Measurements from ENCODE around the gene MCUB. TPM values are rescaled to one million over a fixed set of nuclear protein-coding genes. Genes with fewer than 3 reads are reported as not detected.

The MCUB gene
- total and polyA plus RNA-seq, 9 of the 15 experiments (the other 6 are each of a cell fraction or from before 2014, with no cell fraction given), result 1.4 to 21.5 (median 5.4) TPM

- TF ChIP-seq L3MBTL2 (IDR thresholded peaks at IDR 0.05) (peak; percentile 74), JUN (IDR thresholded peaks at IDR 0.05; ENCODE audit: borderline replicate concordance, low read depth, low read length) (no peak), JUN (CRISPR knock-in tag; IDR thresholded peaks at IDR 0.05; ENCODE audit: borderline replicate concordance) (no peak), RFX5 (IDR thresholded peaks at IDR 0.05; ENCODE audit: low read depth, low read length) (no peak), NFRKB (IDR thresholded peaks at IDR 0.05; ENCODE audit: low read depth) (peak; percentile 63; the same call in 1 of the 2 replicates), CBX8 (IDR thresholded peaks at IDR 0.05; ENCODE audit: borderline replicate concordance, extremely low read depth, low read depth, low read length, poor library complexity, severe bottlenecking) (no peak), RCOR1 (IDR thresholded peaks at IDR 0.05; ENCODE audit: borderline replicate concordance in 1 of 2, low read depth in 2 of 2, low read length in 2 of 2) (peak in 1 of 2 experiments; percentile 66; a peak in 1 of 4 replicates), FOS (IDR thresholded peaks at IDR 0.05; ENCODE audit: extremely low read depth, insufficient read length) (no peak), FOXM1 (IDR thresholded peaks at IDR 0.05; ENCODE audit: low read depth) (0 out of 2 replicates have a peak, but pooled peaks have one; percentile 7), FOXM1 (CRISPR knock-in tag; IDR thresholded peaks at IDR 0.05; ENCODE audit: low read depth) (no peak), SMARCE1 (IDR thresholded peaks at IDR 0.05) (peak; percentile 36; the same call in 1 of the 2 replicates), PRPF4 (IDR thresholded peaks at IDR 0.05; ENCODE audit: insufficient read depth, low read depth, low read length, poor library complexity, severe bottlenecking) (no peak), ZNF75A (CRISPR knock-in tag; IDR thresholded peaks at IDR 0.05) (no peak), EP300 (IDR thresholded peaks at IDR 0.05; ENCODE audit: low read length) (peak; percentile 86), ZNF778 (CRISPR knock-in tag; IDR thresholded peaks at IDR 0.05) (no peak), ZNF124 (CRISPR knock-in tag; IDR thresholded peaks at IDR 0.05) (no peak), ZNF121 (CRISPR knock-in tag; conservative IDR thresholded peaks at IDR 0.05) (no peak), ZNF384 (IDR thresholded peaks at IDR 0.05; ENCODE audit: low read depth, low read length) (no peak), SNIP1 (IDR thresholded peaks at IDR 0.05; ENCODE audit: low read depth) (no peak), NBN (IDR thresholded peaks at IDR 0.05; ENCODE audit: low read depth) (no peak), USF2 (CRISPR knock-in tag; IDR thresholded peaks at IDR 0.05) (no peak), ADNP (tag; IDR thresholded peaks at IDR 0.05) (peak; percentile 36; the same call in 1 of the 2 replicates), TEAD4 (IDR thresholded peaks at IDR 0.05; ENCODE audit: low read length) (peak; percentile 69; the same call in 1 of the 2 replicates), TEAD4 (CRISPR knock-in tag; IDR thresholded peaks at IDR 0.05; ENCODE audit: borderline replicate concordance) (no peak), TAL1 (IDR thresholded peaks at IDR 0.05) (peak; percentile 58), KAT8 (IDR thresholded peaks at IDR 0.05; ENCODE audit: low read depth) (no peak), ZSCAN32 (CRISPR knock-in tag; IDR thresholded peaks at IDR 0.05) (no peak), TCF3 (CRISPR knock-in tag; IDR thresholded peaks at IDR 0.05) (peak; percentile 73), POLR2AphosphoS5 (IDR thresholded peaks at IDR 0.05; ENCODE audit: control insufficient read depth, insufficient read depth, low read depth, low read length) (peak; percentile 71; the same call in 1 of the 2 replicates), TRIM28 (IDR thresholded peaks at IDR 0.05) (0 out of 2 replicates have a peak, but pooled peaks have one; percentile 47)
- TF ChIP-seq, protein P1, sequence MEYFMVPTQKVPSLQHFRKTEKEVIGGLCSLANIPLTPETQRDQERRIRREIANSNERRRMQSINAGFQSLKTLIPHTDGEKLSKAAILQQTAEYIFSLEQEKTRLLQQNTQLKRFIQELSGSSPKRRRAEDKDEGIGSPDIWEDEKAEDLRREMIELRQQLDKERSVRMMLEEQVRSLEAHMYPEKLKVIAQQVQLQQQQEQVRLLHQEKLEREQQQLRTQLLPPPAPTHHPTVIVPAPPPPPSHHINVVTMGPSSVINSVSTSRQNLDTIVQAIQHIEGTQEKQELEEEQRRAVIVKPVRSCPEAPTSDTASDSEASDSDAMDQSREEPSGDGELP (CRISPR knock-in tag; IDR thresholded peaks at IDR 0.05; ENCODE audit: borderline replicate concordance), result peak; percentile 23; the same call in 1 of the 2 replicates
These were observed 175.7 kb downstream of the MCUB start (continued) for GRCh38 chr4:109735566-109736365.
